Measurements from ENCODE around the gene CDC14B.

- TF ChIP-seq CTCF (IDR thresholded peaks at IDR 0.05) (no peak), EZH2 (IDR thresholded peaks at IDR 0.05; ENCODE audit: borderline replicate concordance, insufficient read depth, low read depth, low read length, poor library complexity, severe bottlenecking) (no peak)
Observed at GRCh38 chr9:96555567-96556386, 63.9 kb downstream of the CDC14B start.

Measured in B cell (primary cell).